ENCODE results near the gene C8B. TPM values are rescaled to one million over a fixed set of nuclear protein-coding genes. Genes with fewer than 3 reads are reported as not detected.

Gene C8B
- total RNA-seq, 1 donor from 2014 or later = not detected

DNA sequence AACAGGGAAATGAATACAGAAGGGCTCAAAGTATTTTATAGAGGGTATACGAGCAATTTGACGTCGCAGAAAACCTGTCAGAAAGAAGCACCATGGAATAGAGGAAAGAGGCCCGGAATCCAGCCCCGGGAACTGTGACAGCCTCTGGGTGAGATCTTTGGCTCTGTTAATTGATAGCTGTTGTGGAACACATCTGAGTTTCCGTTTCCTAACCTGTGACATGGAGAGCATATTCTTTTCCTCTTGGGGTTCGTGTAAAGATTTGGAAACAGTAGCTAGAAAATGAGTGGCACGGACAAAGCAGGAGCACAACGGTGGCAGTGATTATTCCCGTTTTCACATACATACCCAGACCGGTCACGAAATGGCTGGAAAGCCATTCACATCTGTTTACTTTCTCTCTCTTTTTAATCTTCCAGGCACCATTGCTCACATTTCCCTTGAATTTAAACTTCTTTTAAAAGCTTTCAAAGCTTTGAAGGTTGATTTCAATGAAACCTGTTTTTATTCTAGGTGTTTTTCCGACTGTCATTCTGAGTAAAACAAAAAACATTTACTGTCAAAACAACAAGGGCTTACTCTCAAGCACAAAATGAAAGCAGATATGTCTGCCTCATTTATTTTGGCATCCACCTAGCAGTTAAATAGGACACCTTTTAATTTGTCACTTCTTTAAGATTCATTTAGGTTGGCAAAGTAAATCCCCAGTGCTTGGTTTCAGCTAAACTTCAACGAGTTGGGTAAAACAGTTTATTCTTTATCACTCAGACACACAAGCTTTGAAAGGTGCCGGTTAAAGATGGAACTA lies 26.7 kb upstream of the C8B start:
- DNase-seq (ENCODE audit: extremely low spot score in 2 of 2) = no peak
- no peak overlapping the region for H3K27ac ChIP-seq
- no peaks in the 10 kb centered on the region for H3K4me1 ChIP-seq
- H3K4me3 ChIP-seq = no peak overlapping the region
- no peaks in the 10 kb centered on the region for H3K27me3 ChIP-seq
- H3K36me3 ChIP-seq = no peaks in the 10 kb centered on the region
- TF ChIP-seq POLR2AphosphoS5 (IDR thresholded peaks at IDR 0.05; ENCODE audit: insufficient read depth in 1 of 2, low read depth in 1 of 2) (no peak), POLR2A (IDR thresholded peaks at IDR 0.05) (no peak)
- TF ChIP-seq, protein P1, sequence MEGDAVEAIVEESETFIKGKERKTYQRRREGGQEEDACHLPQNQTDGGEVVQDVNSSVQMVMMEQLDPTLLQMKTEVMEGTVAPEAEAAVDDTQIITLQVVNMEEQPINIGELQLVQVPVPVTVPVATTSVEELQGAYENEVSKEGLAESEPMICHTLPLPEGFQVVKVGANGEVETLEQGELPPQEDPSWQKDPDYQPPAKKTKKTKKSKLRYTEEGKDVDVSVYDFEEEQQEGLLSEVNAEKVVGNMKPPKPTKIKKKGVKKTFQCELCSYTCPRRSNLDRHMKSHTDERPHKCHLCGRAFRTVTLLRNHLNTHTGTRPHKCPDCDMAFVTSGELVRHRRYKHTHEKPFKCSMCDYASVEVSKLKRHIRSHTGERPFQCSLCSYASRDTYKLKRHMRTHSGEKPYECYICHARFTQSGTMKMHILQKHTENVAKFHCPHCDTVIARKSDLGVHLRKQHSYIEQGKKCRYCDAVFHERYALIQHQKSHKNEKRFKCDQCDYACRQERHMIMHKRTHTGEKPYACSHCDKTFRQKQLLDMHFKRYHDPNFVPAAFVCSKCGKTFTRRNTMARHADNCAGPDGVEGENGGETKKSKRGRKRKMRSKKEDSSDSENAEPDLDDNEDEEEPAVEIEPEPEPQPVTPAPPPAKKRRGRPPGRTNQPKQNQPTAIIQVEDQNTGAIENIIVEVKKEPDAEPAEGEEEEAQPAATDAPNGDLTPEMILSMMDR (IDR thresholded peaks at IDR 0.05) = no peak
- intact Hi-C loops (cut with DNase I) = no loop called here
- H3K9me3 ChIP-seq = no peaks in the 10 kb centered on the region

DNA sequence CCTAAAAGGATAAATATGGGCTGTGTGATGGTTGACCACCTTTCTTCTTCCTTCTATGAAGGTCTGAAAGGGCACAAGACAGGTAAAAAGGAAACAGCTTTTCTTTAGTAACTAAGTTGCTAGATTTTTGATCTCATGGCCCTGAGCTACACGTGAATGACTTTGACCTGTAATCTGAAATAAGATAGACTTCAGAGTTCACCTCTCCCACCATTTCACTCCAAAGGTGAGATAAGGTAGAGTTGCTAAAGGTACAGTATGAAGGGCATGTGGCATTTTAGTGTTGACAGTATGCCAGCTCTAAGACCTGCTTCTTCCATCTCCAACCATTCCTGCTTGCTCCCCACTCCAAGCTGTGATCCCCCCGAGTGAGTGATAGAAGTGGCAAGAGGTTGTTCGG lies 25.8 kb upstream of the C8B start:
- H3K9me3 ChIP-seq = no peaks in the 10 kb centered on the region
- TF ChIP-seq POLR2AphosphoS5 (IDR thresholded peaks at IDR 0.05; ENCODE audit: insufficient read depth in 1 of 2, low read depth in 1 of 2) (no peak), POLR2A (IDR thresholded peaks at IDR 0.05) (no peak)
- TF ChIP-seq, protein P1 (IDR thresholded peaks at IDR 0.05) = no peak
- H3K4me1 ChIP-seq = no peaks in the 10 kb centered on the region
- intact Hi-C loops (cut with DNase I) = no loop called here
- H3K27ac ChIP-seq = no peak overlapping the region
- H3K27me3 ChIP-seq = no peaks in the 10 kb centered on the region
- DNase-seq (ENCODE audit: extremely low spot score in 2 of 2) = no peak
- H3K36me3 ChIP-seq = no peaks in the 10 kb centered on the region
- no peak overlapping the region for H3K4me3 ChIP-seq

DNA sequence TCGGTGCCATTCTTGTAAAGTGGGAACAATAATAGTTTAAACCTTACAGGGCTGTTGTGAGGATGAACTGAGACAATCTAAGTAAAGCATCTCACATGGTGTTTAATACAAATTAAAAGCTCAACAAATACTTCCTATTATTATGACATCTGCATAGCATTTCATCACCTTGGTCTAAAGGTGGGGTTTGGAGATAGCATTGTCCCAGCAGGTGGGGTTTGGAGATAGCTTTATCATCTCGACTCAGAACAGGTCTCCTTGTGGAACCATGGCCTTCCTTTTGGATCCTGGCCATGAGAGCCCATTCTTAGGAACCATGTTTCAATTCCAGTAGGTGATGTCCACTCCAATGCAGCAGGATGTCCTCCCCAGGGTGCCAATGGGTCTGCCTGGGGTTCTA lies 20.6 kb upstream of the C8B start:
- no peak overlapping the region for H3K27ac ChIP-seq
- no peaks in the 10 kb centered on the region for H3K4me1 ChIP-seq
- TF ChIP-seq, protein P1 (IDR thresholded peaks at IDR 0.05) = no peak
- no peak for TF ChIP-seq POLR2A (IDR thresholded peaks at IDR 0.05)
- H3K9me3 ChIP-seq = no peaks in the 10 kb centered on the region
- H3K36me3 ChIP-seq = no peaks in the 10 kb centered on the region
- no peak overlapping the region for H3K4me3 ChIP-seq
- intact Hi-C loops (cut with DNase I) = no loop called here
- DNase-seq (ENCODE audit: extremely low spot score in 2 of 2) = no peak
- no peaks in the 10 kb centered on the region for H3K27me3 ChIP-seq

DNA sequence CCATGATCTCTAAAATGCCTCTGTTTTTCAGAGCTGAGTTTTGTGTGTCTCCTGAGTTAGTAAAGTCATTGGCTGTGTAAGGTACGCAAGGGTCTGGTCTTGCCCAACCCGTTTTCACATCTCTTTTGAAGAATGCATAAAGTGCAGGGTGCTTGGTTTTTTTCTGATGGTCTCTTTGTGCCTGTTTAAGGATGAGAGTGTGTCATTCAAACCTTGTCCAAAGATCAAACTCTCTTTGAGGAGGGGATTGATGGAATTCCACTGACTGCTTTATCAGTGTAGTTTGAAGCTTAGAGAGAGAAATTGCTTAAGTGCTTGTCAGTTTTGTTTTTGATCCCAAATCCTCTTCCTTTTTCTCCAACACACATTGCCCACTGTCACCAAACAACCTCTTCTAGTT lies 20.0 kb upstream of the C8B start:
- no peaks in the 10 kb centered on the region for H3K36me3 ChIP-seq
- TF ChIP-seq POLR2A (IDR thresholded peaks at IDR 0.05) (no peak), POLR2AphosphoS5 (IDR thresholded peaks at IDR 0.05; ENCODE audit: insufficient read depth in 1 of 2, low read depth in 1 of 2) (no peak)
- TF ChIP-seq, protein P1 (IDR thresholded peaks at IDR 0.05) = no peak
- no peaks in the 10 kb centered on the region for H3K4me1 ChIP-seq
- no peaks in the 10 kb centered on the region for H3K9me3 ChIP-seq
- H3K27me3 ChIP-seq = no peaks in the 10 kb centered on the region
- no peak overlapping the region for H3K4me3 ChIP-seq
- intact Hi-C loops (cut with DNase I) = no loop called here
- H3K27ac ChIP-seq = no peak overlapping the region
- no peak for DNase-seq (ENCODE audit: extremely low spot score in 2 of 2)

DNA sequence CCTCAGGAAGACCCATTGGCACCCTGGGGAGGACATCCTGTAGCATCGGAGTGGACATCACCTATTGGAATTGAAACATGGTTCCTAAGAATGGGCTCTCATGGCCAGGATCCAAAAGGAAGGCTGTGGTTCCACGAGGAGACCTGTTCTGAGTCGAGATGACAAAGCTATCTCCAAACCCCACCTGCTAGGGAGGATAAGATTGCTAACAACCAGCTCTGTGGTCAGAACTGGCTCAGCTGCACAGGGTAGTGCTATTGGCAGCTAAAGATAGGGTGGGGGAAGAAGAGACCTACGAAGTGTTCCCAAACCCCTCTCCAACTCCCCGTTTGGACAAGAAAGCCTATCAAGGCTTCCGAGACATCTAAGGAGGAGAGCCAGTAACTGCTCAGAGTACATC lies 17.7 kb upstream of the C8B start:
- TF ChIP-seq POLR2AphosphoS5 (IDR thresholded peaks at IDR 0.05; ENCODE audit: insufficient read depth in 1 of 2, low read depth in 1 of 2) (no peak), POLR2A (IDR thresholded peaks at IDR 0.05) (no peak)
- TF ChIP-seq, protein P1 (IDR thresholded peaks at IDR 0.05) = no peak
- intact Hi-C loops (cut with DNase I) = no loop called here
- Histone ChIP-seq H3K27me3 (no peaks in the 10 kb centered on the region), H3K4me1 (no peaks in the 10 kb centered on the region), H3K36me3 (no peaks in the 10 kb centered on the region), H3K27ac (no peak overlapping the region), H3K9me3 (no peaks in the 10 kb centered on the region), H3K4me3 (no peak overlapping the region)
- DNase-seq (ENCODE audit: extremely low spot score in 2 of 2) = no peak
